ENCODE data around the gene MUC6. TPM values are rescaled to one million over a fixed set of nuclear protein-coding genes. Genes with fewer than 3 reads are reported as not detected.

MUC6 gene
- total RNA-seq, 2 donors from 2014 or later = 13.1 TPM; not detected in 1

- Histone ChIP-seq H3K9me3 (no peaks in the 10 kb centered on the region), H3K27me3 (replicated peaks; ENCODE audit: insufficient read depth) (no peaks in the 10 kb centered on the region), H3K27ac (no peak overlapping the region), H3K4me3 (no peak overlapping the region), H3K36me3 (peaks cover 41% of the 10 kb centered on the region), H3K4me1 (ENCODE audit: control insufficient read depth in 1 of 2, low read depth in 2 of 2) (no peaks in the 10 kb centered on the region)
- TF ChIP-seq CTCF (IDR thresholded peaks at IDR 0.05) = no peak
- DNase-seq (ENCODE audit: low spot score) = no peak
- ATAC-seq (ENCODE audit: insufficient number of reproducible peaks, low FRiP score, low read depth) = no peak
These were observed 38.6 kb downstream of the MUC6 start for GRCh38 chr11:997907-998306.

- H3K27ac ChIP-seq = no peak overlapping the region
- H3K27me3 ChIP-seq (replicated peaks; ENCODE audit: insufficient read depth) = no peaks in the 10 kb centered on the region
- DNase-seq (ENCODE audit: low spot score) (no peak), ATAC-seq (ENCODE audit: insufficient number of reproducible peaks, low FRiP score, low read depth) (no peak)
- H3K4me1 ChIP-seq (ENCODE audit: control insufficient read depth in 1 of 2, low read depth in 2 of 2) = no peaks in the 10 kb centered on the region
- no peak for TF ChIP-seq CTCF (IDR thresholded peaks at IDR 0.05)
- H3K36me3 ChIP-seq = peaks cover 50% of the 10 kb centered on the region
- H3K9me3 ChIP-seq = no peaks in the 10 kb centered on the region
- H3K4me3 ChIP-seq = no peak overlapping the region
These were observed 39.8 kb downstream of the MUC6 start for GRCh38 chr11:996681-997080.

GRCh38 chr11:995752-996420 lies 40.6 kb downstream of the MUC6 start:
- no peak for ATAC-seq (ENCODE audit: insufficient number of reproducible peaks, low FRiP score, low read depth)
- Histone ChIP-seq H3K27ac (no peak overlapping the region), H3K4me3 (no peak overlapping the region), H3K36me3 (peaks cover 42% of the 10 kb centered on the region), H3K4me1 (ENCODE audit: control insufficient read depth in 1 of 2, low read depth in 2 of 2) (no peaks in the 10 kb centered on the region), H3K9me3 (no peaks in the 10 kb centered on the region), H3K27me3 (replicated peaks; ENCODE audit: insufficient read depth) (no peaks in the 10 kb centered on the region)
- TF ChIP-seq CTCF (IDR thresholded peaks at IDR 0.05) = no peak
- no peak for DNase-seq (ENCODE audit: low spot score)

GRCh38 chr11:995044-995751 lies 41.3 kb downstream of the MUC6 start:
- Histone ChIP-seq H3K4me1 (ENCODE audit: control insufficient read depth in 1 of 2, low read depth in 2 of 2) (no peaks in the 10 kb centered on the region), H3K9me3 (no peaks in the 10 kb centered on the region), H3K4me3 (no peak overlapping the region), H3K27ac (no peak overlapping the region), H3K36me3 (peaks cover 37% of the 10 kb centered on the region), H3K27me3 (replicated peaks; ENCODE audit: insufficient read depth) (no peaks in the 10 kb centered on the region)
- DNase-seq (ENCODE audit: low spot score) (no peak), ATAC-seq (ENCODE audit: insufficient number of reproducible peaks, low FRiP score, low read depth) (no peak)
- TF ChIP-seq CTCF (IDR thresholded peaks at IDR 0.05) = no peak

GRCh38 chr11:993632-994167 lies 42.8 kb downstream of the MUC6 start:
- DNase-seq (ENCODE audit: low spot score) (no peak), ATAC-seq (ENCODE audit: insufficient number of reproducible peaks, low FRiP score, low read depth) (no peak)
- Histone ChIP-seq H3K36me3 (peaks cover 46% of the 10 kb centered on the region), H3K4me3 (no peak overlapping the region), H3K27me3 (replicated peaks; ENCODE audit: insufficient read depth) (no peaks in the 10 kb centered on the region), H3K4me1 (ENCODE audit: control insufficient read depth in 1 of 2, low read depth in 2 of 2) (no peaks in the 10 kb centered on the region), H3K27ac (no peak overlapping the region), H3K9me3 (no peaks in the 10 kb centered on the region)
- no peak for TF ChIP-seq CTCF (IDR thresholded peaks at IDR 0.05)
